ENCODE measurements around the gene MS4A2. TPM values are rescaled to one million over a fixed set of nuclear protein-coding genes. Genes with fewer than 3 reads are reported as not detected.

MS4A2 gene
- total RNA-seq, 1 experiment from 2014 or later = not detected

GRCh38 chr11:60077216-60077817, 11.1 kb upstream of the MS4A2 start:
- BruUV-seq (replicated peaks) = no TSS peak
- CTCF ChIA-PET = no interaction called here

GRCh38 chr11:60077981-60078380, 10.5 kb upstream of the MS4A2 start:
- Histone ChIP-seq H3K4me3 (ENCODE audit: low read length) (no peak overlapping the region), H3K79me2 (ENCODE audit: low read length) (no peaks in the 10 kb centered on the region), H3K9me3 (ENCODE audit: low read length) (no peaks in the 10 kb centered on the region), H4K20me1 (ENCODE audit: low read length) (no peaks in the 10 kb centered on the region), H3K27me3 (ENCODE audit: low read length) (no peaks in the 10 kb centered on the region), H3K36me3 (ENCODE audit: low read depth, low read length) (no peaks in the 10 kb centered on the region), H3K9ac (ENCODE audit: low read length) (no peak overlapping the region), H3K4me1 (ENCODE audit: insufficient read depth, low read length) (no peaks in the 10 kb centered on the region), H3K27ac (ENCODE audit: low read length) (no peak overlapping the region), H3K4me2 (ENCODE audit: low read length) (no peak overlapping the region), H2AFZ (ENCODE audit: low read length) (no peak overlapping the region), H3F3A (ENCODE audit: low read length, unreplicated experiment) (no peaks in the 10 kb centered on the region), H3K9me2 (replicated peaks; ENCODE audit: low read length) (no peaks in the 10 kb centered on the region)
- DNase-seq = no peak
- ChIA-PET CTCF (no interaction called here), POLR2A (ENCODE audit: unreplicated experiment) (no interaction called here)
- no peak for TF ChIP-seq CTCF (conservative IDR thresholded peaks at IDR 0.05; ENCODE audit: low read depth, low read length)
- TF ChIP-seq EZH2 (IDR thresholded peaks at IDR 0.05; ENCODE audit: low read length, unreplicated experiment) = no peak
- TF ChIP-seq EZH2phosphoT487 (IDR thresholded peaks at IDR 0.05; ENCODE audit: borderline replicate concordance, low read length) = no peak
- no peak for ATAC-seq
- intact Hi-C loops (cut with micrococcal nuclease) = no loop called here
- no TSS peak for BruUV-seq (replicated peaks)

More at GRCh38 chr11:60077216-60077817, 11.1 kb upstream of the MS4A2 start:
- no peaks in the 10 kb centered on the region for H3K9me2 ChIP-seq (replicated peaks; ENCODE audit: low read length)
- no peaks in the 10 kb centered on the region for H3F3A ChIP-seq (ENCODE audit: low read length, unreplicated experiment)
- no peak for DNase-seq
- no peak overlapping the region for H3K4me2 ChIP-seq (ENCODE audit: low read length)
- H3K4me1 ChIP-seq (ENCODE audit: insufficient read depth, low read length) = no peaks in the 10 kb centered on the region
- no peak overlapping the region for H3K4me3 ChIP-seq (ENCODE audit: low read length)
- no peaks in the 10 kb centered on the region for H3K27me3 ChIP-seq (ENCODE audit: low read length)
- H3K9ac ChIP-seq (ENCODE audit: low read length) = no peak overlapping the region
- ATAC-seq = no peak
- intact Hi-C loops (cut with micrococcal nuclease) = no loop called here
- no peak overlapping the region for H2AFZ ChIP-seq (ENCODE audit: low read length)
- no peak overlapping the region for H3K27ac ChIP-seq (ENCODE audit: low read length)
- H3K36me3 ChIP-seq (ENCODE audit: low read depth, low read length) = no peaks in the 10 kb centered on the region
- POLR2A ChIA-PET (ENCODE audit: unreplicated experiment) = no interaction called here
- H3K9me3 ChIP-seq (ENCODE audit: low read length) = no peaks in the 10 kb centered on the region
- no peaks in the 10 kb centered on the region for H4K20me1 ChIP-seq (ENCODE audit: low read length)
- TF ChIP-seq CTCF (conservative IDR thresholded peaks at IDR 0.05; ENCODE audit: low read depth, low read length) = no peak
- no peak for TF ChIP-seq EZH2phosphoT487 (IDR thresholded peaks at IDR 0.05; ENCODE audit: borderline replicate concordance, low read length)
- no peak for TF ChIP-seq EZH2 (IDR thresholded peaks at IDR 0.05; ENCODE audit: low read length, unreplicated experiment)
- no peaks in the 10 kb centered on the region for H3K79me2 ChIP-seq (ENCODE audit: low read length)

- Histone ChIP-seq H3K27me3 (ENCODE audit: low read length) (no peaks in the 10 kb centered on the region), H3K4me3 (ENCODE audit: low read length) (no peak overlapping the region), H3K9me2 (replicated peaks; ENCODE audit: low read length) (no peaks in the 10 kb centered on the region), H3K4me1 (ENCODE audit: insufficient read depth, low read length) (no peaks in the 10 kb centered on the region), H3F3A (ENCODE audit: low read length, unreplicated experiment) (no peaks in the 10 kb centered on the region), H3K9me3 (ENCODE audit: low read length) (no peaks in the 10 kb centered on the region), H3K9ac (ENCODE audit: low read length) (no peak overlapping the region), H2AFZ (ENCODE audit: low read length) (no peak overlapping the region), H3K36me3 (ENCODE audit: low read depth, low read length) (no peaks in the 10 kb centered on the region), H4K20me1 (ENCODE audit: low read length) (no peaks in the 10 kb centered on the region), H3K79me2 (ENCODE audit: low read length) (no peaks in the 10 kb centered on the region), H3K27ac (ENCODE audit: low read length) (no peak overlapping the region), H3K4me2 (ENCODE audit: low read length) (no peak overlapping the region)
- no TSS peak for BruUV-seq (replicated peaks)
- intact Hi-C loops (cut with micrococcal nuclease) = no loop called here
- TF ChIP-seq EZH2 (IDR thresholded peaks at IDR 0.05; ENCODE audit: low read length, unreplicated experiment) (no peak), EZH2phosphoT487 (IDR thresholded peaks at IDR 0.05; ENCODE audit: borderline replicate concordance, low read length) (no peak), CTCF (conservative IDR thresholded peaks at IDR 0.05; ENCODE audit: low read depth, low read length) (no peak)
- no peak for DNase-seq
- ATAC-seq = no peak
- ChIA-PET CTCF (no interaction called here), POLR2A (ENCODE audit: unreplicated experiment) (no interaction called here)
Observed at GRCh38 chr11:60078745-60079144, 9.7 kb upstream of the MS4A2 start.
